GM21423 (cell line): Measurements from ENCODE around the gene AHSG.

ENCODE experiments used
- ATAC-seq: cut with Tn5 transposase; IDR thresholded peaks from one replicate; pipeline ENCODE4 v1.9.1; 2021; ENCODE audit warnings: mild to moderate bottlenecking, moderate library complexity; ENCODE audit not compliant: unreplicated experiment

AHSG gene

DNA sequence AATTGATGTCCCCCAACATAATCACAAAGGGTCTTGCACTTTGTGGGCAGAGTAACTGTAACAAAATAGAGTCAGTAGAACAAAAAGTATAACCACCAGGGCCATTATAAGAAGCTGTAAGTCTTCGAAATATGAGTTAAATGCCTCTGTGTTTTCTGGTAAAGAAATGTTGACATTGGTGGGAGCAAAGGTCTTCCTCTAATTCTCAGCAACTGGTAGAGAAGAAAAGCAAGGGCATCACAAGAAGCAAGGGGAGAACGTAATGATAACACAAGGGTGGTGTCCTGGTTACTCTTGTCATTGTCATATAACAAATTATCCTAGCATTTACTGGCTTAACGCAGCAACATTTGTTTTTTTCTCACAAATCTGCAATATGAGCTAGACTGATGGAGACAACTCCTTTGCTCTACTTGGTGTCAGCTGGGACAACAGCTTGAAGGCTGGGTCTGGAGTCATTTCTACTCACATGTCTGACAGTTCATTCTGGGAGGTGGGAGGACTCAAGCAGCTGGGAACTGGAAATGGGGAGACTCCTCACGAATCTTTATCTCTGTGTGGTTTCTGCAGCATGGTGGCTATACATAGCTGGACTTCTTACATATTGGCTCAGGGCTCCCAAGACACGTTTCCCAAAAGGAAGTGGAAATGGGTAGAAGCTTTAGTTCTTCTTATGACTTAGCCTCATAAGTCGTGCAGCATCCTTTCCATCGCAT lies 22.1 kb upstream of the AHSG start:
- ATAC-seq = no peak

DNA sequence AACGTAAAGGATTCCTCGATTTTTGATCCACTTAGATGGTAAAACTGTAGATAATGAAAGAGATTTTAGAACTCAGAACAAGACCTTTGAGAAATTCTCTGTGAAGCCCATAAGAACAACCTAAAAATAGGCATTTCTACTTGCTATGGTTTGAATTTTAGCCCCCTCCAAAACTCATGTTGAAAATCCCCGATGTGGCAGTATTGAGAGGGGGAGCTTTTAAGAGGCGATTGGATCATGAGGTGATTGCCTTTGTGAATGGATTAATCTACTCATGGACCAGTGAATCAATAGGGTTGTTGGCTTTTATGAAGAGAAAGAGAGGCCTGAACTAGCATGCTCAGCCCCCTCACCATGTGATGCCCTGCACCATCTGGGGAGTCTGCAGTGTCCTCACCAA lies 20.2 kb upstream of the AHSG start:
- no peak for ATAC-seq

- ATAC-seq = no peak
Measured at GRCh38 chr3:186593862-186594261, 19.0 kb upstream of the AHSG start.

GRCh38 chr3:186594591-186595113 lies 18.2 kb upstream of the AHSG start:
- ATAC-seq = no peak

DNA sequence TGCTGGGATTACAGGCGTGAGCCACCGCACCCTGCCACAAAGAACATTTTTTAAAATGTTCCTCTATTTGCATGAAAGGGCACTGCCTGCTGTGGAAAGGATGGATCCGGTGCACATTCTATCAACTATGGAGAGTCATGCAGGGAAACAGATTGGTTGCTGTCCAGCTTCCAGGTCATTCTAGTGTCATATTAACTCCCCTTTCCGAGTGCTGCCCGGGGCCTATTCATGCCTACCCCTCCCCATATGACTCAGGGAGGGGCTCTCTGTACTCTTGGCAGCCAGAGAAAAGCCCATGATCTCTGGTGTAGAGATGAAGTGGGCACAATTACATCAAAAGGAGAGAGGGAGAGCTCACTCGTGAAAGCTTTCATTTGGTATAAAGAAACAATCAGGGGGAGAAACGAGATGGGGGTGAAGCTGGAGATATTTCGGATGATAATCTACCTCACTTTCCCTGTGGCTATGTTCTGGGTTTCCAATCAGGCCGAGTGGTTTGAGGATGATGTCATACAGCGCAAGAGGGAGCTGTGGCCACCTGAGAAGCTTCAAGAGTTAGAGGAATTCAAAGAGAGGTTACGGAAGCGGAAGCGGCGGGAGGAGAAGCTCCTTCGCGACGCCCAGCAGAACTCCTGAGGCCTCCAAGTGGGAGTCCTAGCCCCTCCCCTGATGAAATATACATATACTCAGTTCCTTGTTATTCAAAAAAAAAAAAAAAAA lies 16.1 kb upstream of the AHSG start:
- no peak for ATAC-seq

DNA sequence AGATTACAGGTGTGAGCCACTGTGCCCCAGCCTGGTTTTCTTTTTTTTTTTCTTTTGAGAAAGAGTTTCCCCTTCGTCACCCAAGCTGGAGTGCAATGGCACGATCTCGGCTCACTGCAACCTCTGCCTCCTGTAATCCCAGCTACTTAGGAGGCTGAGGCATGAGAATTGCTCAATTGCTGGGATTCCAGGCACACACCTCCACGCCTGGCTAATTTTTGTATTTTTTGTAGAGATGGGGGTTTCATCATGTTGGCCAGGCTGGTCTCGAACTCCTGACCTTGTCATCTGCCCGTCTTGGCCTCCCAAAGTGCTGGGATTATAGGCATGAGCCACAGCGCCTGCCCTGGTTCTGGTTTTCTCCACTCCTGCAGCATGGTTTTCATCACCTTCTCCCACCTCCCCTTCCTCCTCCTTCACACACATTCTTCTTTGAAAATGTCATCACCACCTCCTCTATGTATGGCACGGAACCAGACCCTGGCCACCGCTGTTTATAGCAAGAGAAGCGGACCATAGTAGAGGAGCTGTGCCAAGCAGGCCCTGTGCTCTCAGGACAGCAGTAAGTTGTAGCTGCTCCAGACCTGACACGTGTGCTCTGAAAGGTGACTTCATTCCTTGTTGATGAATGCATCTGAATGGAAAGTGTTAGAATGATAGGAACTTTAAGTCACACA lies 14.6 kb upstream of the AHSG start:
- ATAC-seq = no peak

- no peak for ATAC-seq
Measured at GRCh38 chr3:186598794-186599141, 14.1 kb upstream of the AHSG start.

- no peak for ATAC-seq
Measured at GRCh38 chr3:186599142-186599784, 13.6 kb upstream of the AHSG start.

- no peak for ATAC-seq
Measured at GRCh38 chr3:186599785-186600166, 13.1 kb upstream of the AHSG start.

- no peak for ATAC-seq
Measured at GRCh38 chr3:186600896-186601295, 12.0 kb upstream of the AHSG start.

DNA sequence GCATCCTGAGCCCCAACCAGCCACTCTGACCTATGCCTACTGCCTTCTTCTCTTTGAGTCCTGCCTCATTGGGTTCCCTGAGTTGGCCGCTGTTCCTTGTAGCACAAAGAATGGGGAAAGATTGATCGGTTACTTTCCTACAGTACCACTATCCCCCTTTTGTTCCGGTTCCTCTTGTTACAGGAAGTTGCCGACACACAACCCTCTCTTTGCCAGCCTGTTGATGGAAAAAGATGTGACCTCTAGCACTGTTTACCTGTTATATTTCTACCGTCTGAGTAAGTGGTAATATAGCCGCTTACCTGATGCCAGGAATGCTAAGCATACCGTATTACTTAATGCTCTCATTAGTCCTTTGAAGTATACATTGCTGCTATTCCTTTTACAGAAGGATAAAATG lies 9.7 kb upstream of the AHSG start:
- no peak for ATAC-seq

DNA sequence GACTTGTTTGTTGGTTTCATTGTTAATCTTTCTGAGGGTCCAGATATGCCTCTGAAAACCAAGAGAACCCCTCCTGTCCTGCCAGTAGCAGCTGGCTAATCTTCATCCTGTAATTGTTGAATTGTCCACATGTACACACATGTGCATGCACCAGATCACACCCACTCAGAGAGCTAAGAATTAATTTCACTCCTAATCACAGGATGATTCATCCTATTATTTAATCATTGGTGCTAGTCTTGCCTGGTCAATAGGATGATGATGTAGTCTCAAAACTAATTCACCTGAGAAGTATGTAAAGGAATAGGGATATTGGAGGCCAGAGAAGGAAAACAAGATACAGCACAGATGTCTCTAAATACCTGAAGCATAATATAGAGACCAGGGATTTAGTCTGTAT lies 7.8 kb upstream of the AHSG start:
- ATAC-seq = no peak

GRCh38 chr3:186605561-186606545 lies 7.0 kb upstream of the AHSG start:
- ATAC-seq = no peak

GRCh38 chr3:186608624-186609215 lies 4.1 kb upstream of the AHSG start:
- no peak for ATAC-seq

GRCh38 chr3:186609247-186609868 lies 3.5 kb upstream of the AHSG start:
- no peak for ATAC-seq

DNA sequence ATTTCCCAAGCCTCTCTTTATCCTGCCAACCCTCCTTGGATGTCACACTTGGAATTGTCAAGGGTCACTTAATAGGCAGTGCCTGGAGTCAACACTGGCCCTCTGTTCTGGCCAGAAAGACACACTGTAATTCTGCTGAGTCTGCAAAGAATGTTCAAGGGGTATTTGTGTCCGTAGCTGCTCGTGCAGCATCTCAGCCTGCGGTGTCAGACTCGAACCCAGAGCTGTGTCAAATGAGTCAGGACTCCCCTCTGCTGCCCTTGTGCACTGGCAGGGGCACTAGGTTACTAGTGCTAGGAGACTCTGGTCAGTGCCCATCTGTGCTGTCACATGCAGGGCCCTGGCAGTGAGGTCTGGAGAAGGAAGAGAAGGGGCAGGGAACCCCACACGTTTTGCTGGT lies 795 bp upstream of the AHSG start:
- ATAC-seq = no peak

GRCh38 chr3:186613637-186614265 lies 891 bp downstream of the AHSG start:
- no peak for ATAC-seq

- ATAC-seq = no peak
Measured at GRCh38 chr3:186614266-186614596, 1.4 kb downstream of the AHSG start.
